T follicular helper cell (primary cell): ENCODE measurements around the gene RAB39A.

ENCODE experiments used
- DNase-seq: peaks from one replicate; pipeline ENCODE4 v3.0.0-alpha.2; 2020; ENCODE audit warnings: low read depth

The RAB39A gene

GRCh38 chr11:107961480-107961879, 33.2 kb downstream of the RAB39A start:
- no peak for DNase-seq

- DNase-seq, result no peak
These were observed 33.9 kb downstream of the RAB39A start for GRCh38 chr11:107962181-107962580.

GRCh38 chr11:107963091-107963490, 34.8 kb downstream of the RAB39A start:
- DNase-seq, result no peak

GRCh38 chr11:107969219-107969618, 41.0 kb downstream of the RAB39A start:
- DNase-seq, result no peak

- DNase-seq, result no peak
These were observed 41.8 kb downstream of the RAB39A start for GRCh38 chr11:107970049-107970448.

- DNase-seq, result no peak
These were observed 45.4 kb downstream of the RAB39A start for GRCh38 chr11:107973641-107974040.

DNA sequence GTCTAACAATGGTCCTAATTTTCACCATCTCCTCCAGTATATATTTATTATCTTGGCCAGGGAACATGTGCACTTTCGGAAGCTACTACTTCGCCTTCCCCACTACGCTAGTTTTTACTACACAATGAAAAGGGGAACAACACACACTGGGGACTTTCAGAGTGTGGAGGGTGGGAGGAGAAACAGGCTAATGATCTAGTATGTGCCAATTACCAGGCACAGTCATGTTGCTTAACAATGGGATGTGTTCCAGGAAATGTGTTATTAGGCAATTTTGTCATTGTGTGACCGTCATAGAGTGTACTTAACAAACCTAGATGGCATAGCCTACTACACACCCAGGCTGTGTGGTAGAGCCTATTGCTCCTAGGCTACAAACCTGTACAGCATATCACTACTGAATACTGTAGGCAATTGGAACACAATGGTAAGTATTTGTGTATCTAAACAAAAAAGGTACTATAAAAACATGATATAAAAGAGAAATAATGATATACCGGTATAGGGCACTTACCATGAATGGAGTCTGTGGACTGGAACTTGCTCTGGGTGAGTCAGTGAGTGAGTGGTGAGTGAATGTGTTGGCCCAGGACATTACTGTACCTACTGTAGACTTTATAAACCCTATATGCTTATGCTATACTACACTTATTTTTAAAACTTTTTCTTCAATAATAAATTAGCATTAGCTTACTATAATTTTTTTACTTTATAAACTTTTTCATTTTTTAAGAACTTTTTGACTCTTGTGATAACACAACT, 60.3 kb downstream of the RAB39A start:
- DNase-seq, result no peak

DNA sequence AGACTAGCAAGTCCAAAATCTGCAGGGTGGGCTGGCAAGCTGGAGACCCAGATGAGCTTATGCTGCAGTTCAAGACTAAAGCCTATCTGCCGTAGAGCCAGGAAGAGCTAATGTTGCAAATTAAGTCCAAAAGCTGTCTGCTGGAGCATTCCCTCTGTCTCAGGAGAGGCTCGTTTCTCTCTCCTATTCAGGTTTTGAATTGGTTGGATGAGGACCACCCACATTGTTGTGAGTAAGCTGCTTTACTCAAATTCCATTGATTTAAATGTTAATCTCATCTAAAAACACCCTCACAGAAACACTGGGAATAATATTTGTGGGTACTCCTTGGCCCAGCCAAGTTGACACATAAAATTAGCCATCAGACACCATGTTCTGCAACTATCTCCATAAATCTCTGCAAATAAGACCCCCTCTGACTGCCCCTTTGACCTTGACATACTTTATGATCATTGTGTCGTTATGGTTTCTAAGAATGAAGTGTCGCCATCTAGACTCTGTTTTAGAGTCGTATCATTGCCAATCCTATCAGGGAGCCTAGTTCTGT, 63.7 kb downstream of the RAB39A start:
- no peak for DNase-seq

DNA sequence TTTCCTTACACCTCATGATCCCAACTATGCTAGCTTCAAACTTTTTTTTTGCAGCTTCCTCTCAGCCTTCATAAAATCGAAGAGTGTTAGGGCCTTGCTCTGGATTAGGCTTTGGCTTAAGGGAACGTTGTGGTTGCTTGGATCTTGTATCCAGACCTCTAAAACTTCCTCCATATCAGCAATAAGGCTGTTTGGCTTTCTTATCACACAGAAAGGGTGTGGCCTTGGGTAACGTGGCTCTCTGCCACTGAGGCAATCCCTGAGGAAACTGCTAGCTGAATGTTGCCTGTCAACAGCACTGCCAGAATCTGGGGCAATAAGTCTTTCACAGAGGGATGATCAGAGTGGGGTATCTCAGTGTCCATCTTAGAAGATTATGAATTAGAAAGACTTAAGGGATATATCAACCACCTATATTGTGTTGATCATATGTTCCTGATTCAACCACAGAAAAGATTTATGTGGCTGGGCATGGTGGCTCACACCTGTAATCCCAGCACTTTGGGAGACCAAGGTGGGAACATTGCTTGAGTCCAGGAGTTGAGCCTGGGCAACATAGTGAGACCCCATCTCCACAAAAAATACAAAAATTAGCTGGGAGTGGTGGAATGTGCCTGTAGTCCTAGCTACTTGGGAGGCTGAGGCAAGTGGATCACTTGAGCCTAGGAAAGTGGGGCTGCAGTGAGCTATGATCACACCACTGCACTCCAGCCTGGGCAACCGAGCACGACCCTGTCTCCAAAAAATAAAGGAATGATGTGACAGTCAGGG, 67.9 kb downstream of the RAB39A start:
- DNase-seq, result no peak

DNA sequence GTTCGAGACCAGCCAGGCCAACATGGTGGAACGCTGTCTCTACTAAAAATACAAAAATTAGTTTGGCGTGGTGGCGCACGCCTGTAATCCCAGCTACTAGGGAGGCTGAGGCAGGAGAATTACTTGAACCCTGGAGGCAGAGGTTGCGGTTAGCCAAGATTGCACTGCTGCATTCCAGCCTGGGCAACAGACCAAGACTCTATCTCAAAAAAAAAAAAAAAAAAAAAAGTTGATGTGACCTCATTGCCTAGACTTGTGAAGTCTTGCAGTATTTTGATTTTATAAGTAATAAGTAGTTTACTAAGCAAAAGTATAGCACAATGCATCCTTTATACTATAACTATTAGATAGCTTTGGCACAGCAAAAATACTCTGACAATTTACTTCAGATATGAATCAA, 70.5 kb downstream of the RAB39A start:
- DNase-seq, result no peak

DNA sequence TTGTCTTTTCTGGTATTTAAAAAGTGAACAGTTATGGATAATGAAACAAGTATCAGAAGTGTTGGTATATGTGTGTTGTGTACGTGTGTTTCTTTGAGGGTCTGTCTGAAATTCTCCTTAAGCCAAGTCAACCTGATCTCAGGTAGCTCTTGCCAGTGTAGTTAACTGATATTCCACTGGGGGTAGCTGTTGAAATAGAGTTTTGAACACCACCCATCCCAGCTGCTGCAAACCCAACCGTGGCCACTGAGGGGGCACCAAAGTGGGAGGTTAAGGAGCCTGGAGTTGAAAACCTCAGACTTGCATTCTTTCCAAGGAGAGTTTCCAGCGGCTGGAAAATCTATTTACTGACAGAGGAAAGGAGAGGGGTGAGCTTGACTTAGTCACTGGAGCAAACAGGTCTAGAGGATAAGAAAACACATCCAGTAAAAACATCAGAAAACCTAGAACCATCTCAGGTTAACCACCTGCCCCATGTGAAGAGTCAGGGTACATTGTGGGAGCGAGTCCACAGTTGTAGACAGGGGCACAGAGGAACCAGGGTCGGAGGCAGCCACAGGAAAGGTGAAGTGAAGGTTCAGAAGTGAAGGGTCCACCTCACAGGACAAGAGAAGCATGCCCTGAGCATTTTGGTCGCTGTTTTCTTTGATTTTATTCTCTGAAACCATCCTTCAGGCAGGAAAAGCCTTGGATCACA, 71.7 kb downstream of the RAB39A start:
- DNase-seq, result no peak

DNA sequence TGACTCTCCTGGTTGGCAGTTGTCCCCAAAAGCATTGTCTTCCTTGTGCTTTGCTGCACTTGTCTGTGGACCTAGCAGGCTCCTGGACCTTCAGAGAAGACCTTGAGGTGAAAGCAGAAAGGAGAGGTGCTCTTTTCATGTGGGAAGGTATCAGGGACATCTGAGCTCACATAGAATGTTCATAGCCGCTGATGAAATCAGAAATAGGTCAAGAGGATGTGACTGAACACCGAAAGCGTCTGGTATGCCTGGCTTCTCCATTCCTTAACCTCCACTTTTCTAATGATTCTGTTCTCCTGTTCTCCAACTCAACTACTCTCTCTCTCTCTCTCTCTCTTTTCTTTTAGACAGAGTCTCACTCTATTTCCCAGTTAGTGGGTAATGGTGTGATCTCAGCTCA, 74.2 kb downstream of the RAB39A start:
- no peak for DNase-seq

DNA sequence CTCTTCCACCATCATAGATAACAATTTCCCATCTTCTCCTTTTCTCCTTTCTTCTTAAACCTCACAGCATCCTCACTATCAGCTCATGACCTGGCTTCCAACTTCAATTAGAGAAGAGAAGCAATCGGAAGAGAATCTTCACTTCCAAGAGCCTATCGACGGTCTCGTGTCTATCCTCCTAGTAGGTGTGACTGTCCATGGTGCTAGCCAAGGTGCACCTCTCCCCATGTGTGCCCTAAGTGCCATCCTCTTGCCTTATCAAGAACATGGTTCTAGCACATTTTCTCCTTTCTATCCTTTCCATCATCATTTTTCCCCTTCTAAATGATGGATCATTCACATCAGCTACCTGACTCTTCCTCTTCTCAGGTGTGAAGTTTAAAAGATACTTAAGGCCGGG, 75.4 kb downstream of the RAB39A start:
- DNase-seq, result no peak

DNA sequence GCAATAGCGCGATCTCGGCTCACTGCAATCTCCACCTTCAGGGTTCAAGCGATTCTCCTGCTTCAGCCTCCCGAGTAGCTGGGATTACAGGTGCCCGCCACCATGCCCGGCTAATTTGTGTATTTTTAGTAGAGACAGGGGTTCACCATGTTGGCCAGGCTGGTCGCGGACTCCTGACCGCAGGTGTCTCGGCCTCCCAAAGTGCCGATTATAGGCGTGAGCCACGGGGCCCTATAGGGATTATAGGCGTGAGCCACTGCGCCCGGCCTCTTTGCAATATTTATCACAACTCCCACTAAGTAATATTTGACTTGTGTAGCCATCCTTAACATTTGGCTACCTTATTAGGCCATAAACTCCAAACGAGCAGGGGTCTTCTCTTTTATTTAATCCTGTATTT, 79.6 kb downstream of the RAB39A start:
- no peak for DNase-seq

DNA sequence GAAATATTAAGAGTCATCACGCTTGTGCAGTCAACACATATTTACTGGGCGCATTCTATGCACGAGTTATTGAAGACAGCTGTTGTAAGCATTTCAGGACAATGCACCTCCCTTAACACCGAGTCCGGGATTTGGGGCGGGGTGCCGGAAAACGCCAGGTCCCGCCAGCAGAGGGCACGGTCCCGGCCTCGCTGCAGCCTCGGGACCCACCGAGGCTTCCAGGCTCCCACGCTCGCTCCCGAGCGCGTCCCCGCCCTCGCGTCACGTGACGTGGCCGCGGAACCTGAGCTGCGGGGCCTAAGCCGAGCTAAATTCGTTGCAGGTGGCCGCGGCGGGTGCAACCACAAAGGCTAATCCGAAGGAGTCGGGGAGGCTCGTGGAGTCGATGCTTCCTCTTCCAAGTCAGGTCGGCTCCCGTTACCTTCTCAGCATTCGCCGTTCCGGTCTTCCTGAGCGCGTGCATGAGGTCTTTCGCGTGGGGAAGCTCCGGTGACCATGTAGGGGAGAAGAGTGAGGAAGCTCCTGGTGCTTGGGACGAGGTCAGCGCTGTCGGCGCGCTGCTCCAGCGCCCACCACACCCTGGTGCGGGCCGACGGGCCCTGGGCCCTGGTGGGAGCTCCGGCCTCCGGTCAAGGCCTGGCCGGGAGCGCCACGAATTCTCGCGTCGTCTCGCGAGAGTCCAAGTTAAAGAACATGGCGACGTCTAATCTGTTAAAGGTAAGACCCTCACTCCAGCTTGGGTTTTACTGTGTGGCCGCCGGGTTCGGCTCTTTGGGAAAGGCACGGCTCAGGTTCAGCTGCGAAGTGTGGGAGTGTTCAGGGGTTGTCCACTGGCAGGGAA, 80.6 kb downstream of the RAB39A start, which contains the start of gene CUL5:
Gene CUL5, plus strand, starts transcription at position 243 of the 841 bp plus-strand sequence. Its CDS starts 451 bp downstream, at position 694.
- DNase-seq, result peak; percentile 84

DNA sequence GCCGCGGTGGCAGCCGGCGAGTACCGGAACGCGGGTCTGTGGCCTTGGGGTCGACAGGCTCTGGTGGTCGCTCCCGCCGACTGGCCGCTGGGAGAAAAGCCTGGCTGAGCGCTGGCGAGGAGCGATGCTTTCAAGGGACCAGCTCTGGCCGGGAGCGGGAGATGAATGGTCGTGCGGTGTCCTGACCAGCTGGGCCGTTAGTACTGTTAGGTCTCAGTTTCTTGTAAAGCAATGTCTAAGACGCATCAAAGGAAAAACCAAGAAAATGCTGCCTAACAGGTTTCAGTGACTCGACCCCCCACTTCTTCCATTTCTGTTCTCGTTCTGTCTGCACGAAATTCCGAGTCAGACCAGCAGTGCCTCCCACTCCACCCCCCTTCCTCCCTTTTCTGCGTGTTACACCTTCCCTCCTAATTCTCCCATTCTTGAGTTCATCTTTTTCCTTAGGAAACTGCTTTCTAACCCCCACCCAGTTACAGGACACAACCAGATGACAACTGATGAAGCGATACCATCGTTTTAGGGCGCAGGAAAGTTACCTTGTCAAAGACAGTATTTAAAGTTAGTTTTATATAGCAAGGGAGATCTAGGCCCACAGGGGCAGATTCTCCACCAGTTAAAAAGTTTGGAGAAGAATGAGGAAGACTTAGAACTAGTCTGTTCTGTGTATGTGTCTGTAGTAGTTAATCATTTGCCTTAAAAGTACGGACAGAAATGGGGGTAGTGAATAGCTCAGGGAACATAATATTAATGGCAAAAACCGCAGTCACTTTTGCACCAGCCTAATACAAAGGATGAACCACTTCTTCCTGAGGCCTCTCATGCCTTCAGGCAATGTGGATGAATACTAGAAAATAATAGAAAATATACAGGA, 81.5 kb downstream of the RAB39A start:
- DNase-seq, result no peak

DNA sequence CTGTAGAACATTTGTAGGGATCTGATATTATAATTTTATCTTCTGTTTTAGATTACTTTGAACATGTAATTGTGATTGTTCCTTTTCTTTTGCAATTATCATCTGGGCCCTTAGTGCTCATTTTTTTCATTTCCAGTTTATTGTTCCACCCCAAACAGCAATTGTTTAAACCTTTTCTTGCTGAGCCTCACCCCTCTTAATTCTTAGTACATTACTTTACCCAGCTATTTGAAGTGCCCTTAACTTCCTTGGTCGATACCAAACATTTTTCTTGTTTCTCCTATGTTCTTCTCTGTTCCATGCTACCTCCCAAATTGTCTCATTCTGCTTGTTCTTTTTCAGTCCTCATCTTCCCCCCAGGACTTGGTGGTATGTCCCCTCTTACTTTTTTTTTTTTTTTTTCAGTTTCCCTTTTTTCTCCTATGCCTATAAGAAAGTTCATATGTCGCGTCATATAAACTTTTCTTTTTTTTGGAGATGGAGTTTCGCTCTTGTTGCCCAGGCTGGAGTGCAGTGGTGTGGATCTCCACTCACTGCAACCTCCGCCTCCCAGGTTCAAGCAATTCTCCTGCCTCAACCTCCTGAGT, 84.0 kb downstream of the RAB39A start:
- DNase-seq, result no peak
